ENCODE data around the gene SUMF1.

SUMF1 gene

DNA sequence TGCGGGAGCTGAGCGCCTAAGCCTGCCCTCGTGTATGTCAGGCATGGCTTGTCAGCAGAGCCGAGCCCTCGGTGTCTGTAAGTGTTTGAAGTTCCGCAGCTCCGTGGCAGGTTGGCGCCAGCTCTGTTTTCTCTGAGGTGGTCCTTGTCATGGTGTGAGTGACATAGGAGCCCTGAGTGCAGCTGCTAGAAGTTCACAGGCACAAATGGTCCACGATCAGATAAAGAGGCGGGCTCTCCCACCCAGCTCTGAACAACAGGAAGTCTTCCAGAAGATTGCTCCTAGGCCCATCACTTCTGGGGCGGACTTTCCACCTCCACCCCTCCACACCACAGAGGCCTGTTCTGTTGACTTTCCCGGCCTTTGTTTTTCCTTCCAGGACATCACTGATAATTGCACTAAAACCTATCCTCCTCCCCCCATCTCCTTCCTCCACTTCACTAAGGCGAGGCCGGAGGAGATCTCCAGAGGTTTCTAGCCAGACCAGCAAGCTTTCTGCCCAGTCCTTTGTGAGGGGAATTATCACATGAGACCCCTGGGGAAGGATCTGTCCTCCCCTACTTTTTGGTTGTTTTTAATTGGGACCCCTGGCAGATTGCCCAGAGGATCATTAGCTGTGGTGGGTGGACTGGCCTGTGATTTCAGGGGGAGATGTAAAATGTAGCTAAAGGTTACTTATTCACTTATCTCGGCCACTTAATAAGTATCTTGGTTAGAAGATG is 46.0 kb upstream of the SUMF1 start:
- Histone ChIP-seq H3K79me2 (ENCODE audit: insufficient read depth, low read depth) (no peaks in the 10 kb centered on the region), H3K9ac (no peak overlapping the region), H3K4me2 (no peak overlapping the region), H3K36me3 (ENCODE audit: insufficient read depth) (no peaks in the 10 kb centered on the region), H3K27ac (no peak overlapping the region), H3K4me1 (ENCODE audit: low read depth, poor library complexity, severe bottlenecking) (peaks cover 17% of the 10 kb centered on the region), H2AFZ (ENCODE audit: low read depth) (no peak overlapping the region), H3K4me3 (IDR thresholded peaks at IDR 0.05; ENCODE audit: insufficient read depth, low read depth, low read length) (no peak overlapping the region), H3K27me3 (ENCODE audit: insufficient read depth, low read depth) (no peaks in the 10 kb centered on the region), H4K20me1 (ENCODE audit: insufficient read depth) (no peaks in the 10 kb centered on the region)
- TF ChIP-seq, protein P1, sequence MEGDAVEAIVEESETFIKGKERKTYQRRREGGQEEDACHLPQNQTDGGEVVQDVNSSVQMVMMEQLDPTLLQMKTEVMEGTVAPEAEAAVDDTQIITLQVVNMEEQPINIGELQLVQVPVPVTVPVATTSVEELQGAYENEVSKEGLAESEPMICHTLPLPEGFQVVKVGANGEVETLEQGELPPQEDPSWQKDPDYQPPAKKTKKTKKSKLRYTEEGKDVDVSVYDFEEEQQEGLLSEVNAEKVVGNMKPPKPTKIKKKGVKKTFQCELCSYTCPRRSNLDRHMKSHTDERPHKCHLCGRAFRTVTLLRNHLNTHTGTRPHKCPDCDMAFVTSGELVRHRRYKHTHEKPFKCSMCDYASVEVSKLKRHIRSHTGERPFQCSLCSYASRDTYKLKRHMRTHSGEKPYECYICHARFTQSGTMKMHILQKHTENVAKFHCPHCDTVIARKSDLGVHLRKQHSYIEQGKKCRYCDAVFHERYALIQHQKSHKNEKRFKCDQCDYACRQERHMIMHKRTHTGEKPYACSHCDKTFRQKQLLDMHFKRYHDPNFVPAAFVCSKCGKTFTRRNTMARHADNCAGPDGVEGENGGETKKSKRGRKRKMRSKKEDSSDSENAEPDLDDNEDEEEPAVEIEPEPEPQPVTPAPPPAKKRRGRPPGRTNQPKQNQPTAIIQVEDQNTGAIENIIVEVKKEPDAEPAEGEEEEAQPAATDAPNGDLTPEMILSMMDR (conservative IDR thresholded peaks at IDR 0.05; ENCODE audit: low read depth, low read length): no peak

DNA sequence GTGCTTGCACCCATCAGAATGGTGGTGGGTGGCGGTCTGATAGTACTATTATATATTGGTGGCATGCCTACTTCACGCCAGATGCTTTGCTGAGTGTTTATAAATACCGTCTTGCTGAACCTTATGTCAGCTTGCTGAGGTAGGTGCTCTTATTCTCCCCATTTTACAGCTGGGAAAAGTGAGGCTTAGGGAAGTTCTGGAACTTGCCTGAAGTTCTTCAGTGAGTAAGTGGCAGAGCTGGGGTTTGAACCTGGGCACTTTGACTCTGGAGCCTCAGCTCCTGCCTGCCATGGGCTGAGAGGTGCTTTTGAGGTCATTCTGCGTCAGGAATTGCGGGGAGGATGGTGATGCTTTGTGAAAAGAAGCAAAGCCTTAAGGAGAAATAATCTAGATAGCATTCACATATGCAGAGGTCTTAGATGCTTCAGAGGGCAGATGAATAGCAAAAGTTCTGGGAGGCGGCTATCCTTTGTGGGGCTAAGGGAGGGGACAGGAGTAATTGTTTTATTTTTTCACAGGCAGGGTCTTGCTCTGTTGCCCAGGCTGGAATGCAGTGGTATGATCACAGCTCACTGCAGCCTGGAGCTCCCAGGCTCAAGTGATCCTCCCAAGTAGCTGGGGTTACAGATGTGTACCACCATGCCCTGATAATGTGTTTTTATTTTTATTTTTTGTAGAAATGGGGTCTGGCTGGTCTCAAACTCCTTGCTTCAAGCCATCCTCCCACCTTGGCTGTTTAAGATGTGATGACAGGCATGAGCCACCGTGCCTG is 44.6 kb upstream of the SUMF1 start:
- TF ChIP-seq, protein P1 (conservative IDR thresholded peaks at IDR 0.05; ENCODE audit: low read depth, low read length): no peak
- Histone ChIP-seq H3K27me3 (ENCODE audit: insufficient read depth, low read depth) (no peaks in the 10 kb centered on the region), H2AFZ (ENCODE audit: low read depth) (no peak overlapping the region), H3K4me1 (ENCODE audit: low read depth, poor library complexity, severe bottlenecking) (peaks cover 31% of the 10 kb centered on the region), H3K36me3 (ENCODE audit: insufficient read depth) (no peaks in the 10 kb centered on the region), H3K4me3 (IDR thresholded peaks at IDR 0.05; ENCODE audit: insufficient read depth, low read depth, low read length) (no peak overlapping the region), H3K9ac (no peak overlapping the region), H3K4me2 (no peak overlapping the region), H4K20me1 (ENCODE audit: insufficient read depth) (no peaks in the 10 kb centered on the region), H3K27ac (no peak overlapping the region), H3K79me2 (ENCODE audit: insufficient read depth, low read depth) (no peaks in the 10 kb centered on the region)

DNA sequence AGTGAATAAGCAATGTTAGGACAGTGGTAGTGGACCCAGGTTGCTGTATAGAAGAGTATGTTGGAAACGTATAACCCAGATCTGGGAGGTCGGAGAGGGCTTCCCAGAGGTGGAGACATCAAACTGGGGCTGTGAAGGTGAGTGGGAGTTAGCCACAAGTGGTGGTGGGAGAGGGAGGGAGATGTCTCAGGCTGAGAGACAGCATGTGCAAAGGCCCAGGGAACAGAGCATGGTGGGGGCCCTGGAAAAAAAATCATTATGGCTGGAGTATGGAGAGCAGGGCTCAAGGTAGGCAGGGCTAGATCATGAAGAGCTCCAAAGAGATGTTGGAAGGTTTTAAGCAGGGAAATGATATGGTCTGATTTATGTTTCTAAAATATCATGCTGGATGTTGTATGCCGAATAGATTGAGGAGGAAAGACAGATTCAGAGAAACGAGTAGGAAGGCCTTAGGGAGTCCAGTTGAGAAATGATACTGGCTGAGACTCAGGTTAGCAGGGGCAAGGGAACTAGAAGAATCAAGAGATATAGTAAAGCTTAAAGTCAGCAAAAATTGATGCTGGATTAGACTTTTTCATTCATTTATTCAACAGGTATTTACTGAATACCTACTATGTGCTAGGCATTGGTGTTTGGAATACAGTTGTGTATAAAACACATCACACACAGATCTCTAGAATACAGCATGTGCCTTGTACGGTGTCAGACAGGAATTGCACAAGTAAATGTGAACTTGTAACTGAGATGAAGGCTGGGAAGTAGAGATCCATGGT is 43.1 kb upstream of the SUMF1 start:
- Histone ChIP-seq H4K20me1 (ENCODE audit: insufficient read depth) (no peaks in the 10 kb centered on the region), H3K27me3 (ENCODE audit: insufficient read depth, low read depth) (no peaks in the 10 kb centered on the region), H3K27ac (no peak overlapping the region), H3K9ac (no peak overlapping the region), H3K79me2 (ENCODE audit: insufficient read depth, low read depth) (no peaks in the 10 kb centered on the region), H2AFZ (ENCODE audit: low read depth) (no peak overlapping the region), H3K4me1 (ENCODE audit: low read depth, poor library complexity, severe bottlenecking) (peaks cover 46% of the 10 kb centered on the region), H3K4me2 (no peak overlapping the region), H3K36me3 (ENCODE audit: insufficient read depth) (no peaks in the 10 kb centered on the region), H3K4me3 (IDR thresholded peaks at IDR 0.05; ENCODE audit: insufficient read depth, low read depth, low read length) (no peak overlapping the region)
- TF ChIP-seq, protein P1 (conservative IDR thresholded peaks at IDR 0.05; ENCODE audit: low read depth, low read length): no peak

DNA sequence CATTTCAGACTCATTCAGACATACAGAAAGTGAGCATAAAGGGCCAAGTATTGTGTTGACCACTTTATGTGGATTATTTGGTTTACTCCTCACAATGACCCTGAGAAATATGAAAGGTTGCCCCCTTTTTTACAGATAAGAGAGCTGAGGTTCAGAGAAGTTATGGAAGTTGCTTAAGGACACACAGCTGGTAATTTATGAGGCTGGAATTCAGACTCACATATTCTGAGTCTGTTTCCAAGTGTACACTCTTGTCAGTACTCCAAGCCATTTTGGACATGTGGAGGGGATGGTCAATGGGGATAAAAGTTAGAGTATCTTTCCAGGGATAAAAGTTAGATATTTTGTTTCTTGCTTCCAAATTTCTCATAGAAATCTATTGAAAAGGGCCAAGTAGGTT is 42.0 kb upstream of the SUMF1 start:
- Histone ChIP-seq H3K4me2 (peak overlapping the region; percentile 42), H3K9ac (no peak overlapping the region; the same call in 1 of the 2 replicates), H3K4me3 (IDR thresholded peaks at IDR 0.05; ENCODE audit: insufficient read depth, low read depth, low read length) (no peak overlapping the region), H3K79me2 (ENCODE audit: insufficient read depth, low read depth) (no peaks in the 10 kb centered on the region), H3K4me1 (ENCODE audit: low read depth, poor library complexity, severe bottlenecking) (peaks cover 57% of the 10 kb centered on the region), H2AFZ (ENCODE audit: low read depth) (no peak overlapping the region), H4K20me1 (ENCODE audit: insufficient read depth) (no peaks in the 10 kb centered on the region), H3K36me3 (ENCODE audit: insufficient read depth) (no peaks in the 10 kb centered on the region), H3K27ac (peak overlapping the region; percentile 82), H3K27me3 (ENCODE audit: insufficient read depth, low read depth) (no peaks in the 10 kb centered on the region)
- TF ChIP-seq, protein P1 (conservative IDR thresholded peaks at IDR 0.05; ENCODE audit: low read depth, low read length): no peak

All from KMS-11 (cell line).